Measurements from ENCODE around the gene ATP8A2.
"Not testable (repeated sequence)": the region's sequence is repeated elsewhere in the genome, so short reads cannot be mapped to it uniquely, and the experiment has no call there.

ATP8A2 gene

GRCh38 chr13:26072335-26072734 lies 700.6 kb downstream of the ATP8A2 start:
- not testable (repeated sequence) for H3K27ac Mint-ChIP-seq, H3K36me3 Mint-ChIP-seq, H3K9me3 Mint-ChIP-seq, H3K4me1 Mint-ChIP-seq, H3K4me3 Mint-ChIP-seq
- H3K27me3 Mint-ChIP-seq = peaks cover 19% of the 10 kb centered on the region

DNA sequence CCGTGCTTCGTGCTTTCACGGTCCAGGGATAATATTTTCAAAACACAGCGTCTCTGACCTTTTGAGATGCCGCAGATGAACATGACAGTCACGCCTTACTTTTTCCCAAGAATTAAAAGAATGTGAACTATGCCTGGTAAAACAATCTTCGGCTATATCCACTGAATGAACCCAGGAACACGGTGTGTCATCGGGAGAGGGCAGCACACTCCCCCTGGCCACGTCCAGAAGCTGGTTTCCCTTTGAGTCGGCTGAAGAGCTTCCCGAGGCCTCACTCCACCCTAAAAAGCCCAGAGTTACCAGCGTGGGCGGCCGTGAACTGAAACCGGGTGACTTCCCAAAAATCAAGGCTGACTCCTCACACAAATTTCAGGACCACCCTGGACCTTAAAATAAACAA lies 702.9 kb downstream of the ATP8A2 start:
- no peak overlapping the region for H3K27ac Mint-ChIP-seq
- H3K4me3 Mint-ChIP-seq = no peak overlapping the region
- no peaks in the 10 kb centered on the region for H3K9me3 Mint-ChIP-seq
- H3K36me3 Mint-ChIP-seq = no peaks in the 10 kb centered on the region
- H3K27me3 Mint-ChIP-seq = peaks cover 21% of the 10 kb centered on the region
- H3K4me1 Mint-ChIP-seq = no peaks in the 10 kb centered on the region
